BLaER1 treated with 17β-estradiol and CSF1 and Interleukin-3, amounts not matched to agents 10 nM and 100 nM (cell line): ENCODE measurements around the gene CHID1.

ENCODE experiments used
- H3K27ac ChIP-seq, 11 experiments: shearing (Covaris generic); formaldehyde crosslinking; 2 replicates each; pipeline ENCODE4 v1.8.1; 2022
- H3K27me3 ChIP-seq, 11 experiments: shearing (Covaris generic); formaldehyde crosslinking; 2 replicates each; pipeline ENCODE4 v1.8.1; 2022
- H3K36me3 ChIP-seq, 11 experiments: shearing (Covaris generic); formaldehyde crosslinking; 2 replicates each; pipeline ENCODE4 v1.8.1; 2022
- H3K4me1 ChIP-seq, 10 experiments: shearing (Covaris generic); formaldehyde crosslinking; 2 replicates each; pipeline ENCODE4 v1.8.1; 2022
- H3K4me2 ChIP-seq, 11 experiments: shearing (Covaris generic); formaldehyde crosslinking; 2 replicates each; pipeline ENCODE4 v1.8.1; 2022
- H3K4me3 ChIP-seq, 10 experiments: shearing (Covaris generic); formaldehyde crosslinking; 2 replicates each; pipeline ENCODE4 v1.8.1; 2022
- H3K9ac ChIP-seq, 11 experiments: shearing (Covaris generic); formaldehyde crosslinking; 2 replicates each; pipeline ENCODE4 v1.8.1; 2022
- H3K9me3 ChIP-seq, 11 experiments: shearing (Covaris generic); formaldehyde crosslinking; replicated peaks in 1 of 11; 2 replicates each; pipeline ENCODE4 v1.8.1; 2022
- H4K20me1 ChIP-seq, 11 experiments: shearing (Covaris generic); formaldehyde crosslinking; 2 replicates each; pipeline ENCODE4 v1.8.1; 2022
- Cebpa-rat ChIP-seq, 11 experiments: shearing (Covaris generic); IDR thresholded peaks; 2 replicates each; pipeline ENCODE4 v1.8.1; 2022

Gene CHID1

DNA sequence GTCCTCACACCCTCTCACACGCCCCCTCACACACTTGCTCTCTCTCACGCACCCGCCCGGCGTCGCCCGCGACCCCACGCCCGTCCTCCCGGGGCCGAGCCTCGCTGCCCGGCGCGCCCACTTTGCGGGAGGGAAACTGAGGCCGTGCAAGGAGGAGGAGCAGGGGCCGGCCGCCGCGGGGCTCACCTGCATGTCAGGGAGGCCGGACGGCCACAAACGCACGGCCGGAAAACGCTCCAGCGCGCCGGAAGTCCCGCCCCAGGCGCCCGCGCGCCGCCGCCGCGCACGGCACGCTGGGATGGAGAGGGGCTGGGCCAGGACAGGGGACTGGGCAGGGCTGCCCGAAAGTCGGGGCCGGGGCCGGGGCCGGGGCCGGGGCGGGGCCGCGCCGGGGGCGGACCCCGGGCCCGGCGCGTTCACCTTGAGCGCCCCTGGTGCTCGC lies at the start of gene CHID1:
TSS of gene CHID1 (minus strand) at position 222 of the 442 bp plus-strand sequence. CDS start 5,994 bp downstream, outside the sequence.
- Histone ChIP-seq H3K4me1 (peaks cover 31 to 68% (median 40%) of the 10 kb centered on the region in 10 experiments), H3K4me3 (peak within 1 kb of the TSS; percentile 81 to 97 (median 91)), H4K20me1 (peaks cover 0 to 45% (median 38%) of the 10 kb centered on the region in 11 experiments; a peak in 19 of 22 replicates), H3K36me3 (peaks cover 0 to 38% (median 24%) of the 10 kb centered on the region in 11 experiments; a peak in 17 of 22 replicates), H3K4me2 (peak within 1 kb of the TSS; percentile 94 to 98 (median 96)), H3K27ac (peak within 1 kb of the TSS; percentile 92 to 97 (median 95)), H3K9ac (peak within 1 kb of the TSS; percentile 90 to 98 (median 96)), H3K27me3 (no peaks in the 10 kb centered on the region), H3K9me3 (no peaks in the 10 kb centered on the region)
- TF ChIP-seq Cebpa-rat (IDR thresholded peaks at IDR 0.05), result no peak

DNA sequence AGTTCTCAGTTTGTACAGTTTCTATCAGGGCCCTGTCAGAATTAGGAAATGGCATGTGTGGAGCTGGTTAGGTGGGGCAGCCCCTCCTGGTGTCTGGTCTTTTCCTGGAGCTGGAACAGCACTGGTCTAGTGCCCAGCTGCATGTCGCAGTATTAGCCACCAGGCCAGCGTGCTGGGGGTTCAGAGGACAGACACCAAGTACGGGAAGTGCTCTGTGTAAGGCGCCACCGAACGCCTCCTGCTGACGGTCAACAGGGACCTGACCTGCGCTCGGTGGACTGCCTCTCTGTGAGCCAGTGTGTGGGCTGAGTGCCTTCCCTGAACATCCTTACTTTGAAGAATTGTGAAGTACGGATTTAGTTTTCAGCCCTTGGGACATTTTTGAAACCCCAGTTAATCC lies 49.0 kb upstream of the CHID1 start:
- no peak overlapping the region for H3K27ac ChIP-seq
- H3K9me3 ChIP-seq, result no peaks in the 10 kb centered on the region
- H3K9ac ChIP-seq, result no peak overlapping the region
- peaks cover 11 to 22% (median 16%) of the 10 kb centered on the region in 10 experiments for H3K4me1 ChIP-seq
- H3K27me3 ChIP-seq, result no peaks in the 10 kb centered on the region
- no peak for TF ChIP-seq Cebpa-rat (IDR thresholded peaks at IDR 0.05)
- no peak overlapping the region for H3K4me3 ChIP-seq
- H3K4me2 ChIP-seq, result no peak overlapping the region
- H4K20me1 ChIP-seq, result peaks cover 53 to 100% (median 69%) of the 10 kb centered on the region in 11 experiments
- H3K36me3 ChIP-seq, result peaks cover 69 to 96% (median 82%) of the 10 kb centered on the region in 11 experiments

DNA sequence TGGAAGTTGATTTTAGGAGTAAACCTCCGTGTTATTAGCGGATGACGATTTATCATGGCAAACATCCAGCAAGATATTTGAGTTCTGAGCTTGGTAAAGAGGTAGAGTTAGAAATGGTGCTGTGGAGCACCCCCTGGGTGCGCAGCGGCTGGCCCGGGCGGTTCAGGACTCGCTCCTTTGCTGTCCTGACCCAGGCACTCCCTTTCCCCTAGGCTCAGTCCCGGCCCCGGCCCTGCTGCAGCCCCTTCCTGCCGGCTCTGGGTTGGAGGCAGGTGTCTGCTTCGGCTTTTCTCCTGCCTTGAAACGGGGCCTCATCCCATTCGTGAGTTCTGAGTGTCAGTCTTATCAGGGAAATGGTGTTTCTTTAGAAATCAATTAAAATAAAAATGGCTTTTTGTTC lies 48.4 kb upstream of the CHID1 start:
- peaks cover 63 to 90% (median 76%) of the 10 kb centered on the region in 11 experiments for H3K36me3 ChIP-seq
- no peak overlapping the region for H3K4me3 ChIP-seq
- peak overlapping the region in 1 of 11 experiments; percentile 20; a peak in 1 of 22 replicates for H3K9ac ChIP-seq
- no peak overlapping the region for H3K4me2 ChIP-seq
- TF ChIP-seq Cebpa-rat (IDR thresholded peaks at IDR 0.05), result no peak
- no peak overlapping the region for H3K27ac ChIP-seq
- H3K9me3 ChIP-seq, result no peaks in the 10 kb centered on the region
- peaks cover 59 to 100% (median 74%) of the 10 kb centered on the region in 11 experiments for H4K20me1 ChIP-seq
- H3K4me1 ChIP-seq, result peaks cover 17 to 28% (median 22%) of the 10 kb centered on the region in 10 experiments
- H3K27me3 ChIP-seq, result no peaks in the 10 kb centered on the region

DNA sequence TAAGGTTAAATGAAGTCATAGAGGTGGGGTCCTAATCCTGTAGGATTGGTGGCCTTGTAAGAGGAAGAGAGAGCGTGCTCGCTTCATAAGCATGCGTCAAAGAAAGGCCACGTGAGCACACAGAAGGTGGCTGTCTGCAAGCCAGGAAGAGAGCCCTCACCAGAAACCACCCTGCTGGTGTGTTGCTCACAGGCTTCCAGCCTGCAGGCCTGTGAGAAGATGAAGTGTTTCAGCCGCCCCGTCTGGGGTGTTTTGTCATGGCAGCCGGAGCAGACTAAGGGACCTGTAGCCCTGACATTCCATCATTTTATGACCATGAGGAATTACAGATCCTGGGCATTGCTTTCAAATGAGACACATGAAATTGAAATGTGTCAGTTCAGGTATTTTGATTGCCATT lies 47.5 kb upstream of the CHID1 start:
- peaks cover 59 to 100% (median 76%) of the 10 kb centered on the region in 11 experiments for H4K20me1 ChIP-seq
- no peaks in the 10 kb centered on the region for H3K9me3 ChIP-seq
- TF ChIP-seq Cebpa-rat (IDR thresholded peaks at IDR 0.05), result no peak
- no peak overlapping the region for H3K27ac ChIP-seq
- H3K27me3 ChIP-seq, result no peaks in the 10 kb centered on the region
- H3K4me3 ChIP-seq, result no peak overlapping the region
- no peak overlapping the region for H3K4me2 ChIP-seq
- H3K4me1 ChIP-seq, result peaks cover 26 to 37% (median 31%) of the 10 kb centered on the region in 10 experiments
- no peak overlapping the region; a peak in 1 of 22 replicates for H3K9ac ChIP-seq
- peaks cover 54 to 86% (median 67%) of the 10 kb centered on the region in 11 experiments for H3K36me3 ChIP-seq

DNA sequence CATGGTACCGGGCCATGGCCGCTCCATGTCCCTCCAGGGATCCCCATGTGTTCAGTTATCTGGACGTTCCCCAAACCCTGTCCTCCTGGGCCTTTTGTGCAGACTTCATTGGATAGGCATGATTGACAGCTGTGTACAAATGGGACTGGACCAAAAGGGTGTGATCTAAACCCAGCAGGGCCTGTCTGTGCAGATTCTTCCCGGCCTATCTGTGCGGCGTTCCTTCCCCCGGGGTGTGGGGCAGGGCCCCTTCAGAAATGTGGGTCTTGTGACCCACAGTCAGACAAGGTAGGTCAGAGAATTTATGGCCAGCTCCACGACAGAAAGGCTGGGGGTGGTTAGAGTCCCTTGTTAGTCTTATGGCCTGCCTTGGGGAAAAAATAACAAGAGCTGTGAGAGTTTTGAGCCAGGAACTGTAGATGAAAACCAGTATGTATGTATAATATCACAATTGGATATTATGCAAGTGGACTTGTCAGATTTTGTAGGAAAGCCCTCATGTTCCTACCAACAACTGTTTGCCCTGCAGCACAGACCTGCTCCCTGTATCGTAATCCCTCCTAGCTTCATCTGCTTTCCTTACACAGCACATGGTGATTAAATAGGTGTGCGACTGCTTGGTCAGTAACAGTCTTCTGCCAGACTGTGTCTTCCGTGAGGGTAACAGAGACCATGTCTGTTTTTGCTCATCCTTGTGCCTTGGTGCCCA lies 46.8 kb upstream of the CHID1 start:
- H3K9me3 ChIP-seq, result no peaks in the 10 kb centered on the region
- no peak overlapping the region; a peak in 1 of 22 replicates for H3K9ac ChIP-seq
- no peaks in the 10 kb centered on the region for H3K27me3 ChIP-seq
- H3K27ac ChIP-seq, result no peak overlapping the region
- H4K20me1 ChIP-seq, result peaks cover 66 to 100% (median 83%) of the 10 kb centered on the region in 11 experiments
- H3K4me2 ChIP-seq, result no peak overlapping the region
- H3K4me3 ChIP-seq, result no peak overlapping the region
- peaks cover 47 to 86% (median 63%) of the 10 kb centered on the region in 11 experiments for H3K36me3 ChIP-seq
- TF ChIP-seq Cebpa-rat (IDR thresholded peaks at IDR 0.05), result no peak
- peaks cover 33 to 44% (median 39%) of the 10 kb centered on the region in 10 experiments for H3K4me1 ChIP-seq

DNA sequence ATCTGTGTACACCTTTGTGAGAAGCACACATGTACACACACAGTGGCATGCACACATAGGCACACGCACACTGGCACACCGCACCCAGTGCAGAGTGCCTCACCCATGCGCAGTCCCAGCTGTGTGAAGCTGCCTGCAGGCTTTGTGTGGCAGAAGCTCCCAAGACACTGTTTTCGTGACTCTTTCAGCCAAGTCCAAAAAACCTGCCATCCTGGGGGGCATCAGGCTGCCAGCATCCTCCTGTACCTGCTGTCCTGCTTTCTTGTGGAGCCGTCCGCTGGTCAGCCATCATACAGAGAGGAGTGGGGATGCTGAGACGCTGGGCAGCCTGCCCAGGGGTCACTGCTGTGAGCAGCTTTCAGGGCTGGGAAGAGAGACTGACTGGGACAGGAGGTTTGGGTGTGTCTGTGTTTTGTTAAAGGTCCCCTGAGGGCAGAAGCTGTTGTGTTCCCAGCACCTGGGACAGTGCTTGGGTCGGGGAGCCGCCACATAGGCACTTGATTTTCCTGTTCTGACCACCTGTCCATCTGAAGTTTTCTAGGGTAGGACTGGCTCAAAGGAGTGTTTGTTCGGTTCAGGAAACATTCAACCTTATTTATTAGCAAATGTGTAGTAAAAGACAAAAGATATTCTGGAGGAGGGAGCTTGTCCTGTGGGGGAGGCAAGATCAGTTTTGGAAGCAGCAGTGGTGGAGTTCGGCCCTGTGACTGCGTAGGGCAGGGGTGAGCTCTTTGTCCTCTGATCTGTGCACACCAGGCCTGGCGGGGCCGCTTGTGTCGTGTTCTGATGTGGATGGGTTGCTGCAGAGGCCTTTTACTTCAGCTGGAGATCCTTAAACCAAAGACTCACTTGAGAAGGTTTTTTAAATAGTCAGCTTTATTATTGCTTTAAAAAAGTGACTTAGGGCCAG lies 44.8 kb upstream of the CHID1 start:
- H3K4me2 ChIP-seq, result peak overlapping the region; percentile 56 to 81 (median 71)
- peak overlapping the region in 6 of 11 experiments; percentile 10 to 51 (median 34); a peak in 8 of 22 replicates for H3K27ac ChIP-seq

DNA sequence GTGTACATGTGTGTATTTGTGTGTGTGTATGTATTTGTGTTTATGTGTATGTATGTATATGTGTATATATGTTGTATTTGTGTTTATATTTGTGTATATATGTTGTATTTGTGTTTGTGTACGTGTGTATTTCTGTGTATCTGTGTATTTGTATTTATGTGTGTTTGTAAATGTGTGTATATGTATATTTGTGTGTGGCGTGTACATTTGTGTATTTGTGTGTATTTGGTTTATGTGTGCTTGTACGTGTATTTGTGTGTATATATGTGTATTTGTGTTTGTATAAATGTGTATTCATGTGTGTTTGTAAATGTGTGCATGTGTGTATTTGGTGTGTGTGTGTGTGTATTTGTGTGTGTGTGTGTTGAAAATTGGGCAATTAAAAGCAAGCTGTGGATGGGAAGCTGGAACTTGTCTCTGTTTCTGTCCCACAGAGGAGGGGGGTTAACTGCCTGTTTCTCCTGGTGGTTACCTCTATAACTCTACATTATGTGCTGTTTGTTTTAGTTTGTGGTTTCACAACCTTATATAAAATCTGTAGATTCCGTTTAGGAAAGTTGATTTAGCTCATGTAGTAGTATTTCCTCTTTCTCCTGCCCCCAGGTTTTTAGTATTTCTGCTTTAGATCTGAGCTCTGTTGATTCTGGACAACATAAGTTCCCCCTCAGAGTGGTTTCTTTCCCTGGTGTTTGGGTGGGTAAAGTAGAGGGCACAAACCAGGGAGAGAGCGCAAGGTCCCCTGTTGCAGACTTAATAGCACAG lies 44.0 kb upstream of the CHID1 start:
- Histone ChIP-seq H4K20me1 (peaks cover 77 to 100% (median 89%) of the 10 kb centered on the region in 11 experiments), H3K9me3 (peaks cover 3 to 8% (median 5%) of the 10 kb centered on the region in 11 experiments), H3K9ac (peak overlapping the region in 6 of 11 experiments; percentile 10 to 56 (median 46); a peak in 9 of 22 replicates), H3K4me3 (no peak overlapping the region), H3K36me3 (peaks cover 37 to 85% (median 50%) of the 10 kb centered on the region in 11 experiments), H3K4me2 (peak overlapping the region; percentile 56 to 81 (median 71)), H3K27ac (peak overlapping the region in 6 of 11 experiments; percentile 23 to 51 (median 34); a peak in 8 of 22 replicates), H3K27me3 (no peaks in the 10 kb centered on the region), H3K4me1 (peaks cover 34 to 50% (median 46%) of the 10 kb centered on the region in 10 experiments)
- no peak for TF ChIP-seq Cebpa-rat (IDR thresholded peaks at IDR 0.05)

More for the DNA sequence above, 44.8 kb upstream of the CHID1 start:
- H3K4me3 ChIP-seq, result no peak overlapping the region
- H3K36me3 ChIP-seq, result peaks cover 37 to 85% (median 50%) of the 10 kb centered on the region in 11 experiments
- H3K27me3 ChIP-seq, result no peaks in the 10 kb centered on the region
- H4K20me1 ChIP-seq, result peaks cover 77 to 100% (median 94%) of the 10 kb centered on the region in 11 experiments
- H3K9ac ChIP-seq, result peak overlapping the region in 7 of 11 experiments; percentile 10 to 56 (median 42); a peak in 9 of 22 replicates
- TF ChIP-seq Cebpa-rat (IDR thresholded peaks at IDR 0.05), result no peak
- peaks cover 34 to 50% (median 46%) of the 10 kb centered on the region in 10 experiments for H3K4me1 ChIP-seq
- no peaks in the 10 kb centered on the region for H3K9me3 ChIP-seq

DNA sequence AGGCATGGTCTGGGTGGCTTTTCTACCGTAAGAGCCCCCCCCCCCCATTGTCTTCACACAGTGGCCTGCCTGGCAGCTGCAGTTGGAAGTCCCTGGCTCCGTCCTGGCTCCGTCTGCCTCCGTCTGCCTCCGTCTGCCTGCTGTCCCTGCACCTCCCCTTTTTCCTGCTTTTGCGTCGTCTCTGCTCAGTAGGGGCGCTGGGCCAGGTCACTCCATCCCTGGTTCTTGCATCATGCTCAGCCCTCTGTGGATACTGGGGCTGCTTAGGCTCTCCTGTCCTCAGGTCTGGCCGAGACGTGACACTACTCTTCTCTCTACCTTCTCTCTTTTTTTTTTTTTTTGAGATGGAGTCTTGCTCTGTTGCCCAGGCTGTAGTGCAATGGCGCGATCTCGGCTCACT lies 42.9 kb upstream of the CHID1 start:
- no peak for TF ChIP-seq Cebpa-rat (IDR thresholded peaks at IDR 0.05)
- Histone ChIP-seq H3K4me2 (peak overlapping the region; percentile 33 to 78 (median 70); a peak in 20 of 22 replicates), H3K4me1 (peaks cover 34 to 50% (median 46%) of the 10 kb centered on the region in 10 experiments), H4K20me1 (peaks cover 71 to 99% (median 79%) of the 10 kb centered on the region in 11 experiments), H3K27ac (no peak overlapping the region), H3K9ac (no peak overlapping the region), H3K9me3 (peaks cover 14 to 19% (median 16%) of the 10 kb centered on the region in 11 experiments), H3K4me3 (no peak overlapping the region), H3K27me3 (no peaks in the 10 kb centered on the region), H3K36me3 (peaks cover 37 to 85% (median 51%) of the 10 kb centered on the region in 11 experiments)
